Heart right ventricle (tissue), 16 donors: Measurements from ENCODE around the gene PAQR8. TPM values are rescaled to one million over a fixed set of nuclear protein-coding genes. Genes with fewer than 3 reads are reported as not detected.

Source experiments
- ATAC-seq, 8 donors: fragments of 200-7000 bp; cut with Tn5 transposase; one replicate each; pipeline ENCODE4 v1.9.1; 2020; ENCODE audit warnings: mild to moderate bottlenecking in 8 of 8, moderate library complexity in 8 of 8, moderate number of reproducible peaks in 1 of 8
- DNase-seq, 2 donors: peaks; one replicate each; pipeline ENCODE4 v3.0.0-alpha.2; 2020
- H3K27ac ChIP-seq, 10 donors: fragments of 200-600 bp; sonication (generic) in 2 of 10; one replicate each; pipeline versions ENCODE4 v1.5.0 to v1.8.0; 2020 to 2022; ENCODE audit warnings: mild to moderate bottlenecking in 3 of 10
- H3K27me3 ChIP-seq, 7 donors: fragments of 200-600 bp; one replicate each; pipeline ENCODE4 v1.8.0; 2021 to 2022; ENCODE audit warnings: mild to moderate bottlenecking in 2 of 7
- H3K36me3 ChIP-seq, 9 donors: fragments of 200-600 bp; sonication (generic) in 1 of 9; one replicate each; pipeline versions ENCODE4 v1.5.0 to v1.8.0; 2020 to 2022; ENCODE audit warnings: mild to moderate bottlenecking in 2 of 9
- H3K4me1 ChIP-seq, 9 donors: fragments of 200-600 bp; sonication (generic) in 1 of 9; one replicate each; pipeline versions ENCODE4 v1.5.0 to v1.8.0; 2020 to 2022; ENCODE audit warnings: mild to moderate bottlenecking in 4 of 9
- H3K4me3 ChIP-seq, 10 donors: fragments of 200-600 bp; sonication (generic) in 2 of 10; one replicate each; pipeline versions ENCODE4 v1.5.0 to v1.8.0; 2020 to 2022; ENCODE audit warnings: mild to moderate bottlenecking in 7 of 10, moderate library complexity in 2 of 10
- H3K9me3 ChIP-seq, 11 donors: fragments of 200-600 bp in 10 of 11; sonication (generic) in 2 of 11; one replicate each; pipeline versions ENCODE4 v1.5.0 to v1.8.0; 2013 to 2022; ENCODE audit warnings: mild to moderate bottlenecking in 2 of 11, control low read depth in 1 of 11, moderate library complexity in 1 of 11
- CTCF ChIP-seq, 9 donors: fragments of 200-600 bp; sonication (generic) in 2 of 9; IDR thresholded peaks; one replicate each; pipeline versions ENCODE4 v1.5.0 to v1.8.0; 2021 to 2022; ENCODE audit warnings: antibody characterized with exemption in 9 of 9, mild to moderate bottlenecking in 5 of 9, moderate library complexity in 1 of 9
- WGBS, 2 donors: extraction: QIAGEN DNeasy Blood & Tissue Kit; methylation state at CpG; one replicate each; pipeline ENCODE4 v1.1.7; 2013; ENCODE audit warnings: inconsistent platforms in 1 of 2; 5-methylcytosine and 5-hydroxymethylcytosine counted together
- intact Hi-C, 10 donors: fragments of 100-400 bp; cut with DNase I; formaldehyde crosslinking; loops; one replicate each; pipeline versions ENCODE4 v1.11.1 to v1.14.2; 2022
- polyA plus RNA-seq, 2 donors: library from polyadenylated mRNA; stranded (reverse); fragments of 200-250 nt; gene quantifications; one replicate each; pipeline ENCODE4 v1.2.3, GENCODE V29; 2013
- total RNA-seq, 10 donors: library from RNA; stranded (reverse); fragmentation: NEBNext Ultra II Directional in 3 of 10; extraction: Animal tissue kit (Norgen Biotek cat#: 25700) in 3 of 10; gene quantifications; one replicate each; pipeline versions ENCODE4 v1.2.1 to v1.2.4, GENCODE V29; 2021 to 2023
- donor health status: Arrhythmogenic right ventricular cardiomyopathy.
- donor health status: ischemic (EF 13 %, LVEDD 7.1; RV severe dilation, severe dysfunction).
- donor health status: healthy with polysubstance abuse.
- donor health status: DM: no; HTN: yes; CAD: no.
- donor health status: DM: no; HTN: no; CAD: no.
- donor health status: ischemic (EF 25% LVEDD 6.9; RV normal size, moderate dysfunction).
- donor health status: ischemic (EF 25% LVEDD 5.7; RV mildly dilated, moderate dysfunction).
- donor health status: healthy.
- donor health status: DM: yes; HTN: yes; CAD: no.
- donor health status: Ischemic cardiomyopathy.
- donor health status: ischemic (EF 35%, LVEDD 5.7; RV mildly dilated, moderate dysfunction).
- donor health status: nonischemic (EF 11% LVEDD 7.7; RV severe dilation, severe dysfunction).
- donor health status: DM: yes; HTN: yes; CAD: no.
- donor health status: PGD.
- donor health status: ischemic (EF 29% LVEDD 5.4; RV normal size, mild dysfunction).
- donor health status: nonischemic (EF 23%, LVEDD 6.1; RV moderate dilation, normal function).

Gene PAQR8
- total and polyA plus RNA-seq, 12 donors: 1.0 to 6.3 (median 2.8) TPM

- Histone ChIP-seq H3K9me3 (no peaks in the 10 kb centered on the region), H3K27me3 (no peaks in the 10 kb centered on the region), H3K4me3 (no peak overlapping the region), H3K27ac (no peak overlapping the region), H3K36me3 (peaks cover 0 to 5% (median 0%) of the 10 kb centered on the region in 9 donors), H3K4me1 (peaks cover 0 to 29% (median 15%) of the 10 kb centered on the region in 9 donors)
- ATAC-seq: no peak
- intact Hi-C loops: no loop called here
- no peak for DNase-seq
- TF ChIP-seq CTCF (IDR thresholded peaks at IDR 0.05): no peak
- WGBS, 2 donors: 94 to 98% methylated on average over 5 of the region's 5 CpGs
Measured at GRCh38 chr6:52373151-52373690, 11.3 kb downstream of the PAQR8 start.

- intact Hi-C loops: no loop called here
- 97 to 98% methylated on average over 4 of the region's 4 CpGs for WGBS, 2 donors
- DNase-seq (no peak), ATAC-seq (no peak)
- peaks cover 0 to 30% (median 15%) of the 10 kb centered on the region in 9 donors for H3K4me1 ChIP-seq
- TF ChIP-seq CTCF (IDR thresholded peaks at IDR 0.05): no peak
- H3K4me3 ChIP-seq: no peak overlapping the region
- no peaks in the 10 kb centered on the region for H3K9me3 ChIP-seq
- H3K36me3 ChIP-seq: peaks cover 0 to 5% (median 0%) of the 10 kb centered on the region in 9 donors
- no peak overlapping the region for H3K27ac ChIP-seq
- H3K27me3 ChIP-seq: no peaks in the 10 kb centered on the region
Measured at GRCh38 chr6:52374247-52374646, 12.3 kb downstream of the PAQR8 start.

GRCh38 chr6:52375780-52376556 lies 14.0 kb downstream of the PAQR8 start:
- Histone ChIP-seq H3K4me1 (peaks cover 0 to 30% (median 15%) of the 10 kb centered on the region in 9 donors), H3K9me3 (no peaks in the 10 kb centered on the region), H3K27ac (peak overlapping the region in 1 of 10 donors; percentile 21), H3K27me3 (no peaks in the 10 kb centered on the region), H3K36me3 (peaks cover 0 to 5% (median 0%) of the 10 kb centered on the region in 9 donors), H3K4me3 (no peak overlapping the region)
- DNase-seq: no peak
- WGBS, 2 donors: 98 to 100% methylated on average over 2 of the region's 2 CpGs
- intact Hi-C loops: no loop called here
- peak in 1 of 8 donors; percentile 44 for ATAC-seq
- TF ChIP-seq CTCF (IDR thresholded peaks at IDR 0.05): no peak

GRCh38 chr6:52376763-52377162 lies 14.8 kb downstream of the PAQR8 start:
- peak in 3 of 8 donors; percentile 69 to 88 (median 79) for ATAC-seq

More at GRCh38 chr6:52376763-52377162, 14.8 kb downstream of the PAQR8 start:
- intact Hi-C loops: no loop called here
- WGBS, 2 donors: 87 to 90% methylated on average over 3 of the region's 3 CpGs
- H3K4me1 ChIP-seq: peaks cover 0 to 28% (median 15%) of the 10 kb centered on the region in 9 donors
- no peak overlapping the region for H3K4me3 ChIP-seq
- no peaks in the 10 kb centered on the region for H3K27me3 ChIP-seq
- no peak for DNase-seq
- no peaks in the 10 kb centered on the region for H3K36me3 ChIP-seq
- H3K9me3 ChIP-seq: no peaks in the 10 kb centered on the region
- TF ChIP-seq CTCF (IDR thresholded peaks at IDR 0.05): no peak
- H3K27ac ChIP-seq: peak overlapping the region in 1 of 10 donors; percentile 61
